Heart left ventricle (tissue), 16 donors: Measurements from ENCODE around the gene PAM16. TPM values are rescaled to one million over a fixed set of nuclear protein-coding genes. Genes with fewer than 3 reads are reported as not detected.
A peak's percentile ranks its signal among the peaks of the same experiment; 100 is the strongest.

Experiments used
- ATAC-seq, 4 donors: fragments of 200-7000 bp; cut with Tn5 transposase; one replicate each; pipeline ENCODE4 v1.9.1; 2020 to 2022; ENCODE audit warnings: moderate library complexity in 4 of 4, mild to moderate bottlenecking in 3 of 4, moderate number of reproducible peaks in 1 of 4
- DNase-seq, 5 donors: peaks; one replicate each; pipeline ENCODE4 v3.0.0-alpha.2; 2020
- H3K27ac ChIP-seq, 12 donors: fragments of 200-600 bp; sonication (generic) in 4 of 12; one replicate each; pipeline versions ENCODE4 v1.5.0 to v1.8.0; 2016 to 2022; ENCODE audit warnings: mild to moderate bottlenecking in 2 of 12
- H3K27me3 ChIP-seq, 9 donors: fragments of 200-600 bp; sonication (generic) in 2 of 9; one replicate each; pipeline versions ENCODE4 v1.5.1 to v1.8.0; 2016 to 2022; ENCODE audit warnings: mild to moderate bottlenecking in 3 of 9
- H3K36me3 ChIP-seq, 9 donors: fragments of 200-600 bp; sonication (generic) in 2 of 9; one replicate each; pipeline versions ENCODE4 v1.5.0 to v1.8.0; 2018 to 2022; ENCODE audit warnings: mild to moderate bottlenecking in 2 of 9
- H3K4me1 ChIP-seq, 12 donors: fragments of 200-600 bp; sonication (generic) in 4 of 12; one replicate each; pipeline versions ENCODE4 v1.5.0 to v1.8.0; 2016 to 2022; ENCODE audit warnings: mild to moderate bottlenecking in 3 of 12
- H3K4me3 ChIP-seq, 12 donors: fragments of 200-600 bp; sonication (generic) in 4 of 12; one replicate each; pipeline versions ENCODE4 v1.5.0 to v1.8.0; 2017 to 2022; ENCODE audit warnings: mild to moderate bottlenecking in 9 of 12, moderate library complexity in 4 of 12
- H3K9me3 ChIP-seq, 12 donors: fragments of 200-600 bp; sonication (generic) in 4 of 12; one replicate each; pipeline versions ENCODE4 v1.5.0 to v1.8.0; 2016 to 2022; ENCODE audit warnings: mild to moderate bottlenecking in 1 of 12
- POLR2A ChIP-seq, 2 donors: fragments of 450-650 bp; IDR thresholded peaks; one replicate each; pipeline ENCODE4 v1.6.1; 2017; ENCODE audit warnings: antibody characterized with exemption in 2 of 2, mild to moderate bottlenecking in 2 of 2, moderate library complexity in 2 of 2
- WGBS, 4 donors: extraction: QIAGEN DNeasy Blood & Tissue Kit in 2 of 4; methylation state at CpG; one replicate each; pipeline versions ENCODE4 v1.1.5 to v1.1.7; 2013 to 2018; 5-methylcytosine and 5-hydroxymethylcytosine counted together
- intact Hi-C, 10 donors: fragments of 100-400 bp; cut with DNase I; formaldehyde crosslinking; loops; one replicate each; pipeline versions ENCODE4 v1.11.1 to v1.14.2; 2022
- polyA plus RNA-seq, 2 donors: library from polyadenylated mRNA; stranded (reverse); fragments of 200-250 nt; gene quantifications; one replicate each; pipeline ENCODE4 v1.2.3, GENCODE V29; 2013
- total RNA-seq, 9 donors: library from RNA; depleted of rRNA in 2 of 9; stranded (reverse); fragments of >200 nt in 2 of 9; fragmentation: NEBNext Ultra II Directional in 3 of 9; extraction: Animal tissue kit (Norgen Biotek cat#: 25700) in 3 of 9; gene quantifications; one replicate each; pipeline versions ENCODE4 v1.1.0 to v1.2.4, GENCODE V29; 2016 to 2023
- TF ChIP-seq, protein P1 (sequence below), 12 donors: fragments of 200-600 bp; sonication (generic) in 4 of 12; IDR thresholded peaks; one replicate each; pipeline versions ENCODE4 v1.5.0 to v1.8.0; 2018 to 2022; ENCODE audit warnings: antibody characterized with exemption in 12 of 12, mild to moderate bottlenecking in 5 of 12
- donor health status: ischemic (EF 13 %, LVEDD 7.1; RV severe dilation, severe dysfunction).
- donor health status: healthy with polysubstance abuse.
- donor health status: DM: no; HTN: yes; CAD: no.
- donor health status: DM: no; HTN: no; CAD: no.
- donor health status: ischemic (EF 25% LVEDD 6.9; RV normal size, moderate dysfunction).
- donor health status: ischemic (EF 25% LVEDD 5.7; RV mildly dilated, moderate dysfunction).
- donor health status: healthy.
- donor health status: DM: yes; HTN: yes; CAD: no.
- donor health status: ischemic (EF 35%, LVEDD 5.7; RV mildly dilated, moderate dysfunction).
- donor health status: nonischemic (EF 11% LVEDD 7.7; RV severe dilation, severe dysfunction).
- donor health status: DM: yes; HTN: yes; CAD: no.
- donor health status: PGD.
- donor health status: ischemic (EF 29% LVEDD 5.4; RV normal size, mild dysfunction).
- donor health status: nonischemic (EF 23%, LVEDD 6.1; RV moderate dilation, normal function).

The PAM16 gene
- total and polyA plus RNA-seq, 11 donors, result 32.7 to 210 (median 65.0) TPM

DNA sequence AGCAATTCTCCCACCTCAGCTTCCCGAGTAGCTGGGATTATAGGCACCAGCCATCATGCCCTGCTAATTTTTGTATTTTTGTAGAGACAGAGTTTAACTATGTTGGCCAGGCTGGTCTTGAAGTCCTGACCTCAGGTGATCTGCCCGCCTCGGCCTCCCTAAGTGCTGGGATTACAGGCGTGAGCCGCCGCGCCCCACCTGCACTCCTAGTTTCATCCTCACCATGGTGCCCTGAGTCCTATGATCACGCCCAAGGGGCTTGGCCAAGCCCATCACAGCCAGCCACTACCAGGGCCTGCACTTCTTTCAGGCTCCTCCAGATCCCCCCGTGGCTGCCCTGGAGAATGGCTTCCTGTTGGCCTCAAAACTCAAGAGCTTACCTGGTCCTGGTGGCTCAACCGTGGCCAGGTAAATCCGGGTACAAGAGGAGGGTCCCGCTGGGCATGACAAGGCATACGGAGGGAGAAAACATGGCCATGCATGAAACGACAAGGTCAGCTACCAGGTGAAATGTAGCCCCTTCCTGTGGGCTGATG, 57.9 kb downstream of the PAM16 start:
- ATAC-seq, result no peak
- Histone ChIP-seq H3K27ac (peak overlapping the region in 3 of 12 donors; percentile 40 to 56 (median 54)), H3K4me3 (peak overlapping the region in 1 of 12 donors; percentile 14), H3K36me3 (no peaks in the 10 kb centered on the region), H3K27me3 (no peaks in the 10 kb centered on the region), H3K9me3 (no peaks in the 10 kb centered on the region), H3K4me1 (peaks cover 4 to 35% (median 26%) of the 10 kb centered on the region in 12 donors)
- no peak for DNase-seq
- WGBS, 4 donors, result 72 to 76% (median 74%) methylated on average over 13 to 14 of the region's 14 CpGs
- TF ChIP-seq, protein P1, sequence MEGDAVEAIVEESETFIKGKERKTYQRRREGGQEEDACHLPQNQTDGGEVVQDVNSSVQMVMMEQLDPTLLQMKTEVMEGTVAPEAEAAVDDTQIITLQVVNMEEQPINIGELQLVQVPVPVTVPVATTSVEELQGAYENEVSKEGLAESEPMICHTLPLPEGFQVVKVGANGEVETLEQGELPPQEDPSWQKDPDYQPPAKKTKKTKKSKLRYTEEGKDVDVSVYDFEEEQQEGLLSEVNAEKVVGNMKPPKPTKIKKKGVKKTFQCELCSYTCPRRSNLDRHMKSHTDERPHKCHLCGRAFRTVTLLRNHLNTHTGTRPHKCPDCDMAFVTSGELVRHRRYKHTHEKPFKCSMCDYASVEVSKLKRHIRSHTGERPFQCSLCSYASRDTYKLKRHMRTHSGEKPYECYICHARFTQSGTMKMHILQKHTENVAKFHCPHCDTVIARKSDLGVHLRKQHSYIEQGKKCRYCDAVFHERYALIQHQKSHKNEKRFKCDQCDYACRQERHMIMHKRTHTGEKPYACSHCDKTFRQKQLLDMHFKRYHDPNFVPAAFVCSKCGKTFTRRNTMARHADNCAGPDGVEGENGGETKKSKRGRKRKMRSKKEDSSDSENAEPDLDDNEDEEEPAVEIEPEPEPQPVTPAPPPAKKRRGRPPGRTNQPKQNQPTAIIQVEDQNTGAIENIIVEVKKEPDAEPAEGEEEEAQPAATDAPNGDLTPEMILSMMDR (IDR thresholded peaks at IDR 0.05), result no peak
- no peak for TF ChIP-seq POLR2A (IDR thresholded peaks at IDR 0.05)
- intact Hi-C loops, result loop anchor here in 3 of 10 donors (5.0 to 10.0 kb wide), 3 partner anchors 34 to 112 kb away; no protein-coding TSS in a partner anchor

DNA sequence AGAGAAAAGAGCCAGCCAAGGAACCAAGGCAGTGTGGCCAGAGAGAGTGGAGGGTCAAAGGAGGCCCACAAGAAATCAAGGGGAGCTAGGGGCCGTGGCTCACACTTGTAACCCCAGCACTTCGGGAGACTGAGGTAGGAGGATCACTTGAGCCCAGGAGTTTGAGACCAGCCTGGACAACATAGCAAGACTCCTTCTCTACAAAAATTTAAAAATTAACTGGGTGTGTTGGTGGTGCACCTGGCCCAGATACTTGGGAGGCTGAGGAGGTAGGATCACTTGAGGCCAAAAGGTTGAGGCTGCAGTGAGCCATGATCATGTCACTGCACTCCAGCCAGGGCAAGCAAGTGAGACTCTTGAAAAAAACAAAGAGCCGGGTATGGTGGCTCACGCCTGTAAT, 59.4 kb downstream of the PAM16 start:
- Histone ChIP-seq H3K36me3 (no peaks in the 10 kb centered on the region), H3K9me3 (no peaks in the 10 kb centered on the region), H3K4me3 (no peak overlapping the region), H3K4me1 (peaks cover 6 to 36% (median 28%) of the 10 kb centered on the region in 12 donors), H3K27ac (peak overlapping the region in 2 of 12 donors; percentile 49 to 63), H3K27me3 (no peaks in the 10 kb centered on the region)
- TF ChIP-seq, protein P1 (IDR thresholded peaks at IDR 0.05), result no peak
- TF ChIP-seq POLR2A (IDR thresholded peaks at IDR 0.05), result no peak
- 93 to 95% (median 94%) methylated on average over 4 of the region's 4 CpGs for WGBS, 4 donors
- intact Hi-C loops, result loop anchor here in 3 of 10 donors (5.0 to 10.0 kb wide), 3 partner anchors 36 to 113 kb away; no protein-coding TSS in a partner anchor
- ATAC-seq (no peak), DNase-seq (no peak)

Other genes starting within 250 kb of the PAM16 start
- gene ADCY9, start 234.9 kb downstream of the PAM16 start, total RNA-seq, result 10 to 100 TPM; 39.5 to 85.8 (median 45.3) TPM
- gene ADCY9, start 234.9 kb downstream of the PAM16 start, polyA plus RNA-seq, result 10 to 100 TPM; 11.8 to 42.9 TPM
- 100 to 1,000 TPM; 372 to 760 (median 534) TPM for gene SRL, start 109.2 kb downstream of the PAM16 start, total RNA-seq
- gene SRL, start 109.2 kb downstream of the PAM16 start, polyA plus RNA-seq, result 100 to 1,000 TPM; 218 to 394 TPM
- gene TFAP4, start 78.3 kb downstream of the PAM16 start, total RNA-seq, result 1 to 10 TPM; 1.7 to 5.5 (median 3.3) TPM
- gene TFAP4, start 78.3 kb downstream of the PAM16 start, polyA plus RNA-seq, result 1 to 10 TPM; 2.5 to 3.1 TPM
- gene GLIS2, start 35.3 kb downstream of the PAM16 start, total RNA-seq, result 10 to 100 TPM in 7 of 9 donors, 1 to 10 TPM in 2; 7.6 to 23.4 (median 12.7) TPM
- 10 to 100 TPM in 1 of 2 donors, 1 to 10 TPM in 1; 7.7 to 14.2 TPM for gene GLIS2, start 35.3 kb downstream of the PAM16 start, polyA plus RNA-seq
- 10 to 100 TPM in 3 of 9 donors, 1 to 10 TPM in 6; 3.8 to 20.0 (median 6.2) TPM for gene VASN, start 20.5 kb upstream of the PAM16 start, total RNA-seq
- gene VASN, start 20.5 kb upstream of the PAM16 start, polyA plus RNA-seq, result 10 to 100 TPM in 1 of 2 donors, 1 to 10 TPM in 1; 6.1 to 14.9 TPM
- 10 to 100 TPM in 5 of 9 donors, 1 to 10 TPM in 4; 7.2 to 39.7 (median 10.1) TPM for gene CORO7, start 65.3 kb upstream of the PAM16 start, total RNA-seq
- 10 to 100 TPM in 1 of 2 donors, 1 to 10 TPM in 1; 9.7 to 12.8 TPM for gene CORO7, start 65.3 kb upstream of the PAM16 start, polyA plus RNA-seq
- 10 to 100 TPM; 47.5 to 88.4 (median 59.7) TPM for gene DNAJA3, start 74.5 kb upstream of the PAM16 start, total RNA-seq
- 10 to 100 TPM; 47.4 to 81.8 TPM for gene DNAJA3, start 74.5 kb upstream of the PAM16 start, polyA plus RNA-seq
- gene NMRAL1, start 123.3 kb upstream of the PAM16 start, total RNA-seq, result 10 to 100 TPM; 12.0 to 47.5 (median 23.4) TPM
- gene NMRAL1, start 123.3 kb upstream of the PAM16 start, polyA plus RNA-seq, result 10 to 100 TPM; 25.4 to 28.0 TPM
- gene HMOX2, start 125.1 kb upstream of the PAM16 start, total RNA-seq, result 100 to 1,000 TPM in 5 of 9 donors, 10 to 100 TPM in 4; 60.6 to 250 (median 117) TPM
- 100 to 1,000 TPM; 113 to 245 TPM for gene HMOX2, start 125.1 kb upstream of the PAM16 start, polyA plus RNA-seq
- 10 to 100 TPM; 44.6 to 51.1 (median 46.4) TPM for gene CDIP1, start 187.5 kb upstream of the PAM16 start, total RNA-seq
- 10 to 100 TPM; 33.3 to 44.6 TPM for gene CDIP1, start 187.5 kb upstream of the PAM16 start, polyA plus RNA-seq
- under 1 TPM in 7 of 9 donors, not detected in 2; 0.05 to 0.19 (median 0.15) TPM for gene C16orf96, start 205.0 kb upstream of the PAM16 start, total RNA-seq
- under 1 TPM; 0.01 to 0.04 TPM for gene C16orf96, start 205.0 kb upstream of the PAM16 start, polyA plus RNA-seq